ENCODE results near the gene IRAG1. TPM values are rescaled to one million over a fixed set of nuclear protein-coding genes. Genes with fewer than 3 reads are reported as not detected.
A peak's percentile ranks its signal among the peaks of the same experiment; 100 is the strongest.

IRAG1 gene
- total RNA-seq, 1 experiment from 2014 or later = 0.02 TPM

DNA sequence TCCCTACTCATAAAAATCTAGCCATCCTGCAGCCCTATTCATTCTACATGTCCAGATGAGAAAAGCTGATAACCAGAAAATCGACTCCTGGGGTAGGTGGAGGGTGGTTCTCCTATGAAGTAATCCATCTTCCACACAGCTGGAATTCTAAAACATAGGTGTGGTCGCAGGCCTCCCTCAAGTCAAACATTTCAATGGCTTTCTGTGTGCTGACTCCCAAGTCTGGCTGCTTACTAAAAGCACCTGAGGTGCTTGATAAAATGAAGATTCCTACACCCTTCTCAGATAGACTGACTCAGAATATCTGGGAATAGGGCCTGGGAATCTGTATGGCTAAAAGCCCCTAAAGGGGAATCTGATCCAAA lies 26.1 kb downstream of the IRAG1 start:
- no peak for DNase-seq (ENCODE audit: low read depth)

DNA sequence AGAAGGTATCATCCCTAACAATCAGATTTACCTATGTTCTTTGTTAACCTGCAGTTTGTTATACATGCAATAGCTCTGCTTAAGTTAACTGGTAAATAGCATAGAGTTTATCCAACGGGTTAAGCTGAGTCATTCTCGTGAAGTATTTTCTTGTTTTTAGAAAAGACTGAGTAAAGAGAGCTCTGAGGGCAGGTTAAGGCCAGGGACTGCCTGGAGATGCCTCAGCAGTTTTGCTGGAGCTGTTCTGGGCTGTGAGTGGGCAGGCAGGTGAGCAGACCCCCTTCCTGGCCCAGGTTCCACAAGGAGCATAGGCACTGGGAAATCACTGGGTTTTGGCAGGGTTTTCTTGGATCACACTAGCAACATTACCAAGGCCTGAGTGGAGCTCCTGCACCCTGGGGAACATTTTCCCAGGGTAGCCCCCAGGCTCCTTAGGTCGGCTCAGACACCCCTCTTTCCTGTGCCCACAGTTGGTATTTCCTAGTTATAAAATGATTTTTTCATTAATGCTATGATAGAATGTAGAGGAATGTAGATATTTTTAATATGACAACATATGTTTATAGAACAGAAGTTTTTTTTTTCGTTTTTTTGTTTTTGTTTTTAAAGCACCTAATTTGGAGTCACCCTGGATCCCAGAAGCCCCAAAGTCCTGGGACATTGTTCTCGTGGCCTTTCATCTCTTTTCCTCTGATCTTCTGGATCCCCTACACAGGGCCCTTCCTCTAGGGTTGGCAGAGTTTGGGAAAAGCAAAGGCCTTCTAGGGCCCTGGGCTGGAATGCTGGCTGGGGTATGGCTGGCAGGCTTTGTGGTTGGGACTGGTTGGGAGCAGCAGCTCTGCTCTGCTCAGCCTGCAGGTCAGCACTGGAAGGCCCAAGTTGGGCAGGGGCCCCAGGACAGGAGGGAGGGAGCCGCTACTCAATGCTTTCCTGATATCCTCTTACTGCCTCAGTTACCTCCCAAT lies 26.7 kb downstream of the IRAG1 start:
- no peak for DNase-seq (ENCODE audit: low read depth)

- DNase-seq (ENCODE audit: low read depth) = no peak
Observed at GRCh38 chr11:10664496-10664895, 29.1 kb downstream of the IRAG1 start.

GRCh38 chr11:10663990-10664389 lies 29.6 kb downstream of the IRAG1 start:
- no peak for DNase-seq (ENCODE audit: low read depth)

DNA sequence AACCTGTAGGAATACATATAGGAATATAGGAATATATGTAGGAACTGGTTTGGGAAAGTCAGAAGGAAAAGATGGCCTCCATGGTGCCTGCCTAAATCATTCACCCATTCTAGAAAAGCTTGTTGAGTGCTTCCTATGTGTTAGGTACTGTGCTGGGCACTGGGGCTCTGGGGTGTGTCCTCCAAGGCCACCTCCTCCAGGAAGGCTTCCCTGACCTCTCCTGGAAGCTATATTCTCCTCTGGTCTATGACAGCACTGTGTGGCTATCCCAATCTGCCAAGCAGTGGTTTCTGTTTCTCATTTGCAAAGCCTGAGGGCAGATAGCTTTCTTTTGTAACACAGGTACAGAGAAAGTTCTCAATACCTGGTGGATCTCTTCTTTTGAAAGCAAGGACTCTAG lies 30.2 kb downstream of the IRAG1 start:
- DNase-seq (ENCODE audit: low read depth) = no peak

DNA sequence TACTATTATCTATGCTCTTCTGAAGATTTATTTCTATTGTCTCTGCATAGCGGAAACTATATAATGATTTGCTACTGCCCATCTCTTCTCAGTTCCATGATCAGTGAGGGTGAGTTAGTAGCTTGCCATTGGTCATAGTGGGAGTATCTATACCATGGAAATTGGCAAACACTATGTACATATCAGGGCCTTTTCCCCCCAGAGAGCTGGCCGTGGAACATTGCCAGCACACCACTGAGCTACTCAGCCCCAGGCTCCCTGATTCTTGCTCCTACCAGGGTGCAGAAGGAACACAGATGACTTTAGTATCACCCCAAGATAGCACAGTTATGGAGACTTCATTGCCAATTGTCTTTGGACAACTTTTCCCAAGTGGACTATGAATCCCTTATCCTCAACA lies 33.2 kb downstream of the IRAG1 start:
- no peak for DNase-seq (ENCODE audit: low read depth)

DNA sequence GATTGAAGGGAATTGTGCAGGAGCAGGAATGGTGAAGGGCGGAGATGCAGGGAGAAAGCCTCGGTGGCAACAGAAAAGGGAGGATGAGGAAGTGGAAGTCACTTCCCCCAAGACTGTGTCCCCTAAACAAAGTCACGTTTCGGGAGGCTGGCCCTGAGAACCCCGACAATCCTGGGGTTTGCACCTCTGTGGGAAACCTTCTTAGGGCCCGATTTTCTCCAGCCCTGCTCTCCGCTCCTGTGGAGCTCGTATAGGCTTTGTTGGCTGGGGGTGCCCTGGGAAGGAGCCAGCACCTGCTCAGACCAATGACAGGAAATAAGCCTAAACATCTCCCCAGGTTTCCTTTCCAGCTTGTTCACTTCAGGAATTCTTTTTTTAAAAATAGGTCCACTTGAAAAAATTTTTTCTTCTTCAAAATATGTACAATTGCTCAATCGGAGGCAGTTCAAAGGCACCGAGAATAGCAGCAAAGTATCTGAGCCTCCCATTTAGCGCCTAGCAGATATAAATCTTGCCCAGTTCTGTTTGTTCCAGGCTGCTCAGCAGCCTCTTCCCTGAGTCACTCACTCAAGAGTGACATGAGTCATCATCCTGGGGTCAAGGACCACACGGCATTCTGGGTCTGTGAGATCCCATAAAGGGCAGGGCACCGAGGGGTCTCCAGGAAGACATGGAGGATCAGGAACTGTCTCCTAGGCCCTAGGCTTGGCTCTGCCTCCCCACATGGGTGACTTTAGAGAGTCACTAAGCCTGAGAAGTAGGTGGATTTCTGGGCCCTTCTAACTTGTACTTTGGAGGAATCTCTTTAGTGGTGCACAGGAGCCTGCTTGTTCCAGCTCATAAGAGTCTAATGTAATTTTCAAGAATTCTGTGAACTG lies 34.0 kb downstream of the IRAG1 start:
- DNase-seq (ENCODE audit: low read depth) = peak; percentile 87

GRCh38 chr11:10658621-10659338 lies 34.8 kb downstream of the IRAG1 start:
- no peak for DNase-seq (ENCODE audit: low read depth)

DNA sequence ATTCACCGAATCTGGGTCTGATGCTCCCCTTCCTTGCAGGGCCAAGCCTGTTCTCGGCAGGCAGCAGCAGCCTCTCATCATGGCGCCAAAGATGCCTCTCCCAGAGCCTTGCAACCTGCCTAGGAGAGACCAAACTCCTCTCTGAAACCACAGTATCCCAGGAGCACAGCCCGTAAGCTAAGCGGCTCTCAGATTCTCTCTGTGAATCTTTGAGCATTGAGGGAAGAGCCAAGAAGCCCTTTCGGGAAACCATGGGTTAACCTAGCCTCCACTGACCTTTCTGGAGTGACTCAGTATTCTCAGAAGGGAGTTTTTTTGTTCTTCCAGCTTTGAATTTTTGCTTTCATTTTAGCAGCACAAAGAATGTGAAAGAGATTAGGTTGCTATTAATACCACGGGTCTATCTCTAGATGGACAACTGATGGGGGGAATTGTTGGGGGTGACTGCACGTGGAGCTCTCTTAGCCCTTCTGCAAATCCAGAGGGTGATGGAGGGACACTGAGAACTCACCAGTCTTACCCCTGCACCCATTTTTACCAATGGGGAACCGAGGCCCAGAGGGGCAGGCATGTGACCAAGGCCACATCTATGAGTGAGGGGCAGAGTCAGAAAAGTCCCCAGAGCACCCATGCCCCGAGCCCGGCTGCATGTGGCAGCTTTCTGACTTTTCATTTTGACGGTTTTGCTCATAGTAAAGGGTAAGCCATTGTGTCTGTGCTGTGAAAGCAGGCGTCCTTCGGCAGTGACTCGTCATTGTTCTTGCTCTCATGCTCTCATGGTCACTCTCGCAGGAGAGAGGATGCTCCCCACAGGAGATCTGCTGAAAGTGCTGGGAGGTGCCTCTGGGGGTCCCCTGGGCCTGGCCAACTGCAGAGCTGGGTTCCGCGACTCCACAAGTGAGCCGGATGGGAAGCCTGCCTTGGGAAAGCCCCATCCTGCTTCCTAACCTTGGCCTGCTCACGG lies 36.0 kb downstream of the IRAG1 start:
- DNase-seq (ENCODE audit: low read depth) = peak; percentile 62

DNA sequence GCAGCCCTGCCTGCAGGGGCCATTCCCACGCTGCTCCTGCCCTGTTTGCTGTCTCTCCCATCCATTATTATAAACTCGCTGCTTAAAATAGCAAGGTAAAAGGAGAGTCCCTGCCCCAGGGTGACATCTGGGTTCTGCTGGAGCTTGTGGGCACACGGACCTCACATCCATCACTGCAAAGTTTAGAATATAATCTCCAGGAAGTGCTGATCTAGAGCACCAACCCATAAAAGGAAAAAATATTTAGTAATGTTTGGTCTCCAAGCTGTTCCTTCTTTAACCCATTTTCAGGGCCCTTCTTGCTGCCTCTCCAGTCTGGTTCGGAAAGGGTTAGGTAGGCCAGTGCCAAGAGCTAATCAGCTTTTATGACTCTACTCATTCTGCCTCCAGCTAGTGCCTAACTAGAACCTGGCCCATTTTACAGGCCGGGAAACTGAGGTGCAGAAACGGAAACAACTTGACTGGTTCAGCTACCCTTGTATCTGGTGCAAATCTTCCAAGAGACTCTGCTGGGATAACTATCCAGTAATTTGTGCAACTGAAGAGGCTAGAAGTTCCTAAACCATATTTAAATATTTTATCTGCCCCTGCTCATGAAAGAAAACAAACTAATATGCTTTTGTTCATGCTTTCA lies 37.5 kb downstream of the IRAG1 start:
- DNase-seq (ENCODE audit: low read depth) = no peak

DNA sequence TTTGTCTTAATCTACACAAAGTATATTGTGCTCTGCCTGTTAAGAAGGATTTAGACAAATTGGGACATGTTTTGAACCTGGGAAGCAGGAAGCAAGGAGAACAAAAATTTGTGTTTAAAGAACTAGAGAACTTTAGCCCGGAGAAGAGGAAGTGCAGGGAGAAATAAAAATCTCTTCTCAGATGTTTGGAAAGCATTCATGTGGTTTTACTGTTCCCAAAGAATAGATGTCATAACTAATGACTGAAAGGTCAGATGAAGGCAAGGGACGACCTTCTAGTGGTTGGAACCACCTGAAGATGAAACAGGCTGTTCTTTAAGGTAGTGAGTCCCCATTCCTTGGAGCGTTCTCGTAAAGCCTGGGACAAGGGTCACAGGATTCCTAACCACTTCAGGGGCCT lies 38.3 kb downstream of the IRAG1 start:
- no peak for DNase-seq (ENCODE audit: low read depth)

GRCh38 chr11:10654811-10655150 lies 38.8 kb downstream of the IRAG1 start:
- DNase-seq (ENCODE audit: low read depth) = no peak

GRCh38 chr11:10653946-10654810 lies 39.4 kb downstream of the IRAG1 start:
- DNase-seq (ENCODE audit: low read depth) = peak; percentile 41

GRCh38 chr11:10653261-10653660 lies 40.3 kb downstream of the IRAG1 start:
- DNase-seq (ENCODE audit: low read depth) = no peak

DNA sequence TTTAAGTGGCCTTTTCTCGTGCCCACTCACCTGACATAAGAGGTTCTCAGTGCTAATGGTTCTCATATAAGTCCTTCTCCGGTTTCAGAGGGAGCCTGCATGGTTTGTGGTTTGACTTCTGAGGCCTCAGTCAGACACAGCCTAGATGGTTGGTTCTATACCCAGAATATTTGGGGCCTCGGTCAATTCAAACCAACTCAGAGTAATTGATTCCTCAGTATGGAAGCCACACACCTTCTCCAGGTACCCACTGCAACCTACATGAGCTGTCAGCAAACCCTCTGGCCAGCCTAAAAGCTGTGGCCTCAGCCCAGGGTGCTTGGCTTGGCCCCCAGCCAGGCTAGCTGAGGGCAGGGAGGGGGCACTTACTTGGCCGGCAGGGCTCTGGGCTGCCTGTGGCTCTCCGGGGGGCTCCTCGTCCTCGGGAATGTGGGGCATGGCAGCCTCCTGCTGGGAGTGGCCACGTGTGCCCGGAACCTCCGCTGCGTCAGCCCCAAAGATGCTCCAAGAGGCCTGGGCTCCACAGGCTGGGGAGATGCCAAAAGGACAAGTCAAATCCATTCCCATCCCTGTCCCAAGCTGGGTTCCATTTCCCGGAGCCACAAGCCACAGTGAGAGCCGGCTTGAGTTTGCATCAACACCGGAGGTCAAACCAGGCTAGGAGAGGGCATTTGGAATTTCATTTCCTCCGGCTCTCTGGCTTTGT lies 41.7 kb downstream of the IRAG1 start:
- DNase-seq (ENCODE audit: low read depth) = no peak

GRCh38 chr11:10650630-10651029 lies 42.9 kb downstream of the IRAG1 start:
- no peak for DNase-seq (ENCODE audit: low read depth)

GRCh38 chr11:10650166-10650565 lies 43.4 kb downstream of the IRAG1 start:
- no peak for DNase-seq (ENCODE audit: low read depth)

DNA sequence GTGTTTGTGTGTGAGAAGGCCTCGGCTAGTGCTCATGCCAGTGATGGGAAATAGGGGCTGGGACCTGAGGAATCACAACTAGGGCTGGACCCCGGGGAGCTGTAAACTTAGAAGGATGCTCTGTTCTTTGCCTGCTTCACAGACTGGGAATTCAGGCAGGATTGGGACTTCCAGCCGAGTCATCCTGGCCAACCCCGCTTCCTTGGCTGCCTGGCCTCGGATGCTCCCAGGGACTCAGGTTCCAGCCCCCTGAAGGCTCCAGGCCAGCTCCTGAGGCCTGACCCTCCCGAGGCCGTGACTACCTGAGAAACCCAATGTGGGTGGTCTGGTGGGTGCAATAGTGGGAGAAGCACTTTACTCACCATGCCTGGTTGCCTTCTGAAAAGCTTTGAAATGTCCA lies 44.7 kb downstream of the IRAG1 start:
- DNase-seq (ENCODE audit: low read depth) = no peak

All from HT1080 (cell line).